ENCODE data around the gene LUC7L3.

The LUC7L3 gene

GRCh38 chr17:50686494-50687199 is 32.8 kb upstream of the LUC7L3 start:
- Histone ChIP-seq H3K27ac (ENCODE audit: insufficient read depth, low read length, poor library complexity, severe bottlenecking) (no peak overlapping the region), H3K4me1 (ENCODE audit: control insufficient read depth, insufficient read depth, low read length, poor library complexity, severe bottlenecking) (no peaks in the 10 kb centered on the region), H3K27me3 (replicated peaks; ENCODE audit: control insufficient read depth, insufficient read depth, low read length, poor library complexity, severe bottlenecking) (no peaks in the 10 kb centered on the region), H3K36me3 (ENCODE audit: control insufficient read depth, insufficient read depth, low read length) (no peaks in the 10 kb centered on the region), H3K4me3 (ENCODE audit: insufficient read depth, low read depth, low read length, poor library complexity, severe bottlenecking) (no peak overlapping the region), H3K9me3 (ENCODE audit: control insufficient read depth, low read length) (no peaks in the 10 kb centered on the region)
- no peak for DNase-seq

- Histone ChIP-seq H3K4me3 (ENCODE audit: insufficient read depth, low read depth, low read length, poor library complexity, severe bottlenecking) (no peak overlapping the region), H3K4me1 (ENCODE audit: control insufficient read depth, insufficient read depth, low read length, poor library complexity, severe bottlenecking) (no peaks in the 10 kb centered on the region), H3K27ac (ENCODE audit: insufficient read depth, low read length, poor library complexity, severe bottlenecking) (no peak overlapping the region), H3K36me3 (ENCODE audit: control insufficient read depth, insufficient read depth, low read length) (peaks cover 3% of the 10 kb centered on the region), H3K9me3 (ENCODE audit: control insufficient read depth, low read length) (no peaks in the 10 kb centered on the region), H3K27me3 (replicated peaks; ENCODE audit: control insufficient read depth, insufficient read depth, low read length, poor library complexity, severe bottlenecking) (no peaks in the 10 kb centered on the region)
- no peak for DNase-seq
Measured at GRCh38 chr17:50687200-50688066, 32.0 kb upstream of the LUC7L3 start.

- Histone ChIP-seq H3K4me3 (ENCODE audit: insufficient read depth, low read depth, low read length, poor library complexity, severe bottlenecking) (no peak overlapping the region), H3K9me3 (ENCODE audit: control insufficient read depth, low read length) (no peaks in the 10 kb centered on the region), H3K36me3 (ENCODE audit: control insufficient read depth, insufficient read depth, low read length) (peaks cover 11% of the 10 kb centered on the region), H3K4me1 (ENCODE audit: control insufficient read depth, insufficient read depth, low read length, poor library complexity, severe bottlenecking) (no peaks in the 10 kb centered on the region), H3K27ac (ENCODE audit: insufficient read depth, low read length, poor library complexity, severe bottlenecking) (no peak overlapping the region), H3K27me3 (replicated peaks; ENCODE audit: control insufficient read depth, insufficient read depth, low read length, poor library complexity, severe bottlenecking) (no peaks in the 10 kb centered on the region)
- DNase-seq: no peak
Measured at GRCh38 chr17:50688245-50688644, 31.2 kb upstream of the LUC7L3 start.

GRCh38 chr17:50689251-50689650 is 30.2 kb upstream of the LUC7L3 start:
- H3K9me3 ChIP-seq (ENCODE audit: control insufficient read depth, low read length): no peaks in the 10 kb centered on the region
- H3K36me3 ChIP-seq (ENCODE audit: control insufficient read depth, insufficient read depth, low read length): peaks cover 16% of the 10 kb centered on the region
- no peak overlapping the region for H3K4me3 ChIP-seq (ENCODE audit: insufficient read depth, low read depth, low read length, poor library complexity, severe bottlenecking)
- H3K4me1 ChIP-seq (ENCODE audit: control insufficient read depth, insufficient read depth, low read length, poor library complexity, severe bottlenecking): no peaks in the 10 kb centered on the region
- H3K27ac ChIP-seq (ENCODE audit: insufficient read depth, low read length, poor library complexity, severe bottlenecking): no peak overlapping the region
- no peaks in the 10 kb centered on the region for H3K27me3 ChIP-seq (replicated peaks; ENCODE audit: control insufficient read depth, insufficient read depth, low read length, poor library complexity, severe bottlenecking)
- DNase-seq: no peak

- peaks cover 17% of the 10 kb centered on the region for H3K36me3 ChIP-seq (ENCODE audit: control insufficient read depth, insufficient read depth, low read length)
Measured at GRCh38 chr17:50689956-50690886, 29.2 kb upstream of the LUC7L3 start.

GRCh38 chr17:50690887-50691549 is 28.4 kb upstream of the LUC7L3 start:
- H3K27ac ChIP-seq (ENCODE audit: insufficient read depth, low read length, poor library complexity, severe bottlenecking): no peak overlapping the region
- peaks cover 25% of the 10 kb centered on the region for H3K36me3 ChIP-seq (ENCODE audit: control insufficient read depth, insufficient read depth, low read length)
- H3K9me3 ChIP-seq (ENCODE audit: control insufficient read depth, low read length): no peaks in the 10 kb centered on the region
- DNase-seq: no peak
- no peaks in the 10 kb centered on the region for H3K4me1 ChIP-seq (ENCODE audit: control insufficient read depth, insufficient read depth, low read length, poor library complexity, severe bottlenecking)
- no peak overlapping the region for H3K4me3 ChIP-seq (ENCODE audit: insufficient read depth, low read depth, low read length, poor library complexity, severe bottlenecking)
- no peaks in the 10 kb centered on the region for H3K27me3 ChIP-seq (replicated peaks; ENCODE audit: control insufficient read depth, insufficient read depth, low read length, poor library complexity, severe bottlenecking)

More at GRCh38 chr17:50689956-50690886, 29.2 kb upstream of the LUC7L3 start:
- Histone ChIP-seq H3K4me1 (ENCODE audit: control insufficient read depth, insufficient read depth, low read length, poor library complexity, severe bottlenecking) (no peaks in the 10 kb centered on the region), H3K4me3 (ENCODE audit: insufficient read depth, low read depth, low read length, poor library complexity, severe bottlenecking) (no peak overlapping the region), H3K27me3 (replicated peaks; ENCODE audit: control insufficient read depth, insufficient read depth, low read length, poor library complexity, severe bottlenecking) (no peaks in the 10 kb centered on the region), H3K9me3 (ENCODE audit: control insufficient read depth, low read length) (no peaks in the 10 kb centered on the region), H3K27ac (ENCODE audit: insufficient read depth, low read length, poor library complexity, severe bottlenecking) (no peak overlapping the region)
- no peak for DNase-seq

GRCh38 chr17:50691550-50692447 is 27.6 kb upstream of the LUC7L3 start:
- H3K4me1 ChIP-seq (ENCODE audit: control insufficient read depth, insufficient read depth, low read length, poor library complexity, severe bottlenecking): no peaks in the 10 kb centered on the region
- peaks cover 32% of the 10 kb centered on the region for H3K36me3 ChIP-seq (ENCODE audit: control insufficient read depth, insufficient read depth, low read length)
- H3K4me3 ChIP-seq (ENCODE audit: insufficient read depth, low read depth, low read length, poor library complexity, severe bottlenecking): no peak overlapping the region

GRCh38 chr17:50692448-50693035 is 26.9 kb upstream of the LUC7L3 start:
- no peak overlapping the region for H3K4me3 ChIP-seq (ENCODE audit: insufficient read depth, low read depth, low read length, poor library complexity, severe bottlenecking)
- H3K4me1 ChIP-seq (ENCODE audit: control insufficient read depth, insufficient read depth, low read length, poor library complexity, severe bottlenecking): no peaks in the 10 kb centered on the region
- H3K27me3 ChIP-seq (replicated peaks; ENCODE audit: control insufficient read depth, insufficient read depth, low read length, poor library complexity, severe bottlenecking): no peaks in the 10 kb centered on the region
- peaks cover 39% of the 10 kb centered on the region for H3K36me3 ChIP-seq (ENCODE audit: control insufficient read depth, insufficient read depth, low read length)
- DNase-seq: no peak
- H3K9me3 ChIP-seq (ENCODE audit: control insufficient read depth, low read length): no peaks in the 10 kb centered on the region
- no peak overlapping the region for H3K27ac ChIP-seq (ENCODE audit: insufficient read depth, low read length, poor library complexity, severe bottlenecking)

More at GRCh38 chr17:50691550-50692447, 27.6 kb upstream of the LUC7L3 start:
- DNase-seq: no peak
- Histone ChIP-seq H3K9me3 (ENCODE audit: control insufficient read depth, low read length) (no peaks in the 10 kb centered on the region), H3K27me3 (replicated peaks; ENCODE audit: control insufficient read depth, insufficient read depth, low read length, poor library complexity, severe bottlenecking) (no peaks in the 10 kb centered on the region), H3K27ac (ENCODE audit: insufficient read depth, low read length, poor library complexity, severe bottlenecking) (no peak overlapping the region)

All from effector memory CD4-positive, alpha-beta T cell (primary cell).